DOHH2 (cell line): ENCODE measurements around the gene CDK14.

ENCODE experiments used
- EZH2phosphoT487 ChIP-seq: fragments of 200-600 bp; sonication (generic); IDR thresholded peaks from 2 replicates; pipeline ENCODE4 v1.6.1; 2017; ENCODE audit warnings: borderline replicate concordance, mild to moderate bottlenecking, antibody characterized with exemption, low read length, moderate library complexity, mixed read lengths
- TF ChIP-seq, protein P1 (sequence below): fragments of 200-600 bp; sonication (generic); IDR thresholded peaks from one replicate; pipeline ENCODE4 v1.5.1; 2014; ENCODE audit warnings: antibody characterized with exemption, mild to moderate bottlenecking, low read depth, low read length; ENCODE audit not compliant: poor library complexity, severe bottlenecking

DNA sequence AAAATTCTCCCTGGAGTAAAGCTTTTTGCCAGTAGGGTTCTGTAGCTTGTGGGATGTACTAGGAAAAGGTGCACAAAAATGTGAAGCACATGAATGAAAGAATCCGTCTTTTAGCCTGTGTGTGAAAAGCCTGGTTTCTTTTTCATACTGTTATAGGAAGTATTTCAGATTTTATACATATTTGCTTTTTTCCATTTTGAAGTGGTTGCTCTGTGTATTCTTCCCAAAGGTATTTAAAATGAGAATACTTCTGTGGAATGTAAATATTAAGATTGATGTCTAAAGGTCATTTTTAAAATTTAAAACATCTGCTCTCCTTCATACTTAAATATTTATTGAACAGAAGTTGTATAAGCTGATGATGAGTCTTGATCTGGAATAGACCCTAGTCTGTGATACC, 96.8 kb downstream of the CDK14 start:
- TF ChIP-seq, protein P1, sequence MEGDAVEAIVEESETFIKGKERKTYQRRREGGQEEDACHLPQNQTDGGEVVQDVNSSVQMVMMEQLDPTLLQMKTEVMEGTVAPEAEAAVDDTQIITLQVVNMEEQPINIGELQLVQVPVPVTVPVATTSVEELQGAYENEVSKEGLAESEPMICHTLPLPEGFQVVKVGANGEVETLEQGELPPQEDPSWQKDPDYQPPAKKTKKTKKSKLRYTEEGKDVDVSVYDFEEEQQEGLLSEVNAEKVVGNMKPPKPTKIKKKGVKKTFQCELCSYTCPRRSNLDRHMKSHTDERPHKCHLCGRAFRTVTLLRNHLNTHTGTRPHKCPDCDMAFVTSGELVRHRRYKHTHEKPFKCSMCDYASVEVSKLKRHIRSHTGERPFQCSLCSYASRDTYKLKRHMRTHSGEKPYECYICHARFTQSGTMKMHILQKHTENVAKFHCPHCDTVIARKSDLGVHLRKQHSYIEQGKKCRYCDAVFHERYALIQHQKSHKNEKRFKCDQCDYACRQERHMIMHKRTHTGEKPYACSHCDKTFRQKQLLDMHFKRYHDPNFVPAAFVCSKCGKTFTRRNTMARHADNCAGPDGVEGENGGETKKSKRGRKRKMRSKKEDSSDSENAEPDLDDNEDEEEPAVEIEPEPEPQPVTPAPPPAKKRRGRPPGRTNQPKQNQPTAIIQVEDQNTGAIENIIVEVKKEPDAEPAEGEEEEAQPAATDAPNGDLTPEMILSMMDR: no peak
- TF ChIP-seq EZH2phosphoT487: no peak
